Endothelial cell of umbilical vein (primary cell): ENCODE data around the gene ANKRD49. TPM values are rescaled to one million over a fixed set of nuclear protein-coding genes. Genes with fewer than 3 reads are reported as not detected.

Experiments used
- BruUV-seq: library from RNA; stranded (reverse); fragments of 400-500 nt; replicated peaks from 2 replicates; lab custom pipeline; 2021; lab: Mats Ljungman, UMichigan
- CTCF ChIA-PET: fragments of 300-600, 350-600 bp; sonication (Branson Sonifier 250); formaldehyde crosslinking; loops from one replicate; lab custom pipeline; 2021; ENCODE audit warnings: antibody characterized with exemption, inconsistent platforms; lab: Charles Lee
- POLR2A ChIA-PET: fragments of 300-600, 350-600 bp; sonication (Branson Sonifier 250); formaldehyde crosslinking; loops from one replicate; lab custom pipeline; 2021; ENCODE audit warnings: antibody characterized with exemption, inconsistent platforms; lab: Charles Lee
- DNase-seq: peaks from one replicate; pipeline ENCODE4 v3.0.0-alpha.2; 2011; ENCODE audit warnings: low read depth, low spot score
- FAIRE-seq: peaks from 2 replicates; lab custom pipeline; 2011; peaks lifted over from hg19 to GRCh38; lab: Jason Lieb, UNC
- H2AFZ ChIP-seq: 2 replicates; pipeline ENCODE4 v1.6.0; 2012; ENCODE audit warnings: low read depth, low read length, control low read depth, inconsistent platforms
- H3K27ac ChIP-seq: 2 replicates; pipeline ENCODE4 v1.5.1; 2011; ENCODE audit warnings: low read depth, mild to moderate bottlenecking, control low read depth, low read length, moderate library complexity; ENCODE audit not compliant: insufficient read depth
- H3K27me3 ChIP-seq, 2 experiments: 2 replicates each; pipeline versions ENCODE4 v1.6.0 to v1.6.1; 2011; ENCODE audit warnings: low read length in 2 of 2, mixed read lengths in 1 of 2; ENCODE audit not compliant: control insufficient read depth in 2 of 2, insufficient read depth in 2 of 2
- H3K36me3 ChIP-seq, 2 experiments: 2 replicates in 1 of 2; 3 replicates in 1 of 2; pipeline ENCODE4 v1.5.1; 2011; ENCODE audit warnings: low read length in 2 of 2, mild to moderate bottlenecking in 1 of 2, moderate library complexity in 1 of 2; ENCODE audit not compliant: control insufficient read depth in 2 of 2, insufficient read depth in 2 of 2; ENCODE audit errors: extremely low read depth in 1 of 2
- H3K4me1 ChIP-seq: 3 replicates; pipeline ENCODE4 v1.5.1; 2011; ENCODE audit warnings: mild to moderate bottlenecking, low read length; ENCODE audit not compliant: control insufficient read depth, insufficient read depth; ENCODE audit errors: extremely low read depth
- H3K4me2 ChIP-seq: 2 replicates; pipeline ENCODE4 v1.6.1; 2011; ENCODE audit warnings: low read length, control low read depth, mixed read lengths; ENCODE audit not compliant: insufficient read depth
- H3K4me3 ChIP-seq, 3 experiments: fragments of 200-600 bp in 1 of 3; sonication (generic), shearing (Covaris generic) in 1 of 3; replicated peaks in 1 of 3; 2 replicates each; pipeline ENCODE4 v1.5.1; 2011 to 2016; ENCODE audit warnings: control low read depth in 3 of 3, low read length in 3 of 3, mild to moderate bottlenecking in 2 of 3, inconsistent platforms in 1 of 3, low read depth in 1 of 3, moderate library complexity in 1 of 3; ENCODE audit not compliant: insufficient read depth in 1 of 3
- H3K79me2 ChIP-seq: 2 replicates; pipeline ENCODE4 v1.6.0; 2012; ENCODE audit warnings: low read length, inconsistent platforms; ENCODE audit not compliant: control insufficient read depth, insufficient read depth
- H3K9ac ChIP-seq: replicated peaks from 2 replicates; pipeline ENCODE3; 2011; ENCODE audit warnings: low read length, control low read depth; ENCODE audit not compliant: insufficient read depth; ENCODE audit errors: extremely low read depth
- H3K9me1 ChIP-seq: replicated peaks from 3 replicates; pipeline ENCODE4 v1.6.0; 2011; ENCODE audit warnings: mild to moderate bottlenecking, low read length; ENCODE audit not compliant: control insufficient read depth, insufficient read depth; ENCODE audit errors: extremely low read depth
- H3K9me3 ChIP-seq: replicated peaks from 2 replicates; pipeline ENCODE4 v1.5.1; 2012; ENCODE audit warnings: low read length, inconsistent platforms; ENCODE audit not compliant: control insufficient read depth, insufficient read depth
- H4K20me1 ChIP-seq: replicated peaks from 2 replicates; pipeline ENCODE3; 2011; ENCODE audit warnings: mild to moderate bottlenecking, low read length; ENCODE audit not compliant: control insufficient read depth, insufficient read depth; ENCODE audit errors: extremely low read depth
- CTCF ChIP-seq, 2 donors: IDR thresholded peaks; 1 replicate in 1 of 2; 2 replicates in 1 of 2; pipeline ENCODE4 v1.5.1; 2011; ENCODE audit warnings: low read length in 2 of 2, mild to moderate bottlenecking in 2 of 2, moderate library complexity in 2 of 2, control low read depth in 1 of 2, inconsistent platforms in 1 of 2, low read depth in 1 of 2; ENCODE audit not compliant: insufficient read depth in 1 of 2; ENCODE audit errors: extremely low read depth in 1 of 2
- EZH2 ChIP-seq: IDR thresholded peaks from 2 replicates; pipeline ENCODE4 v1.6.1; 2012; ENCODE audit warnings: borderline replicate concordance, low read depth, mild to moderate bottlenecking, moderate library complexity, low read length, inconsistent platforms; ENCODE audit not compliant: severe bottlenecking
- FOS ChIP-seq: IDR thresholded peaks from 2 replicates; pipeline ENCODE4 v1.6.1; 2011; ENCODE audit warnings: mild to moderate bottlenecking, low read length, moderate library complexity, borderline replicate concordance; ENCODE audit not compliant: insufficient read depth
- GATA2 ChIP-seq: IDR thresholded peaks from 2 replicates; pipeline ENCODE4 v1.7.0; 2011; ENCODE audit warnings: low read depth, mild to moderate bottlenecking, moderate library complexity, mixed read lengths, low read length; ENCODE audit not compliant: insufficient read length, insufficient read depth
- JUN ChIP-seq: IDR thresholded peaks from 2 replicates; pipeline ENCODE4 v1.6.1; 2011; ENCODE audit warnings: borderline replicate concordance, low read depth; ENCODE audit not compliant: insufficient read length, insufficient read depth
- MAX ChIP-seq: IDR thresholded peaks from 2 replicates; pipeline ENCODE4 v1.6.1; 2011; ENCODE audit not compliant: insufficient read depth, insufficient read length
- MYC ChIP-seq: IDR thresholded peaks from one replicate; pipeline ENCODE4 v1.6.1; 2011; ENCODE audit warnings: mild to moderate bottlenecking, low read depth, low read length
- POLR2A ChIP-seq: IDR thresholded peaks from 2 replicates; pipeline ENCODE4 v1.6.1; 2012; ENCODE audit warnings: low read depth, mild to moderate bottlenecking, control low read depth, low read length
- POLR2AphosphoS5 ChIP-seq: IDR thresholded peaks from 2 replicates; pipeline ENCODE4 v1.6.1; 2012; ENCODE audit warnings: low read depth, mild to moderate bottlenecking, control low read depth, low read length, moderate library complexity; ENCODE audit not compliant: insufficient read depth
- dilution Hi-C: fragments of 300-500 bp; cut with MboI; formaldehyde crosslinking; loops from one replicate; pipeline ENCODE4 v1.15.0; 2019; ENCODE audit warnings: low sequenced_read_pairs; ENCODE audit not compliant: extremely low pct_ligation_motif_present
- intact Hi-C: fragments of 100-400 bp; cut with micrococcal nuclease; formaldehyde crosslinking; loops from one replicate; pipeline ENCODE4 v1.10.0; 2022
- polyA plus RNA-seq, 4 experiments: library from polyadenylated mRNA; depleted of rRNA in 3 of 4; stranded (reverse) in 3 of 4; unstranded in 1 of 4; fragments of >200 nt; gene quantifications; 2 replicates each; pipeline versions ENCODE4 v1.2.1 to v1.2.3, GENCODE V29; 2011 to 2012; ENCODE audit warnings: missing spikeins in 1 of 4
- total RNA-seq: library from RNA; stranded (reverse); gene quantifications from 2 replicates; pipeline ENCODE4 v1.2.3, GENCODE V29; 2021

Gene ANKRD49
- total and polyA plus RNA-seq, 2 donors (not counting 3 experiments of a cell fraction or from before 2014, with no cell fraction given) = 6.0 to 7.6 TPM

DNA sequence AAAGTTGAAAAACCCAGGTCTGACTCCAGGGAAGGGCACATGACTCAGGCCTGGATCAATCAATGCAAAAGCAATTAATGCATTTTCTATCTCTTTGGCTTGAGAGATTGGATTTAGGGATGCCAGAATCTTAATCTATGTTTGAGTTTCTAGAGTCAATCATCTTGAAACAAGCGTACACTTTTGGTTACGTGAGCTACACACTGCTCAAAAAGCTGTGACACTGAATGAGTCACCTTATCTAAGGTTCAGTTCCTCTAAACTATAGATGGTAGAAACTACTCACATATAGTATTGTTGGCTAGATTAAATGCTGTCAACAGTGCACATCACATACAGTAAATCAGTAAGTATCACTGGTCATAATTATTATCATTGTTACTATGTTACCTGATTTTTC, 24.4 kb upstream of the ANKRD49 start:
- CTCF ChIA-PET = no interaction called here
- peaks cover 0 to 6% of the 10 kb centered on the region in 2 experiments for H3K36me3 ChIP-seq
- H4K20me1 ChIP-seq = no peaks in the 10 kb centered on the region
- DNase-seq = no peak
- H3K27me3 ChIP-seq = no peaks in the 10 kb centered on the region
- dilution Hi-C loops (no loop called here), intact Hi-C loops (no loop called here)
- no peaks in the 10 kb centered on the region for H3K4me1 ChIP-seq
- TF ChIP-seq MYC = no peak
- peak; percentile 12 for TF ChIP-seq JUN
- TF ChIP-seq POLR2AphosphoS5 = no peak
- no peak for TF ChIP-seq POLR2A
- TF ChIP-seq FOS = no peak
- no peak for TF ChIP-seq GATA2
- no peaks in the 10 kb centered on the region for H3K79me2 ChIP-seq
- H3K9me1 ChIP-seq = peaks cover 3% of the 10 kb centered on the region
- H2AFZ ChIP-seq = no peak overlapping the region
- POLR2A ChIA-PET = no interaction called here
- H3K27ac ChIP-seq = no peak overlapping the region
- no peaks in the 10 kb centered on the region for H3K9me3 ChIP-seq
- no peak overlapping the region for H3K4me2 ChIP-seq
- BruUV-seq = no TSS peak
- H3K9ac ChIP-seq = no peak overlapping the region
- no peak overlapping the region for H3K4me3 ChIP-seq
- no peak for FAIRE-seq

DNA sequence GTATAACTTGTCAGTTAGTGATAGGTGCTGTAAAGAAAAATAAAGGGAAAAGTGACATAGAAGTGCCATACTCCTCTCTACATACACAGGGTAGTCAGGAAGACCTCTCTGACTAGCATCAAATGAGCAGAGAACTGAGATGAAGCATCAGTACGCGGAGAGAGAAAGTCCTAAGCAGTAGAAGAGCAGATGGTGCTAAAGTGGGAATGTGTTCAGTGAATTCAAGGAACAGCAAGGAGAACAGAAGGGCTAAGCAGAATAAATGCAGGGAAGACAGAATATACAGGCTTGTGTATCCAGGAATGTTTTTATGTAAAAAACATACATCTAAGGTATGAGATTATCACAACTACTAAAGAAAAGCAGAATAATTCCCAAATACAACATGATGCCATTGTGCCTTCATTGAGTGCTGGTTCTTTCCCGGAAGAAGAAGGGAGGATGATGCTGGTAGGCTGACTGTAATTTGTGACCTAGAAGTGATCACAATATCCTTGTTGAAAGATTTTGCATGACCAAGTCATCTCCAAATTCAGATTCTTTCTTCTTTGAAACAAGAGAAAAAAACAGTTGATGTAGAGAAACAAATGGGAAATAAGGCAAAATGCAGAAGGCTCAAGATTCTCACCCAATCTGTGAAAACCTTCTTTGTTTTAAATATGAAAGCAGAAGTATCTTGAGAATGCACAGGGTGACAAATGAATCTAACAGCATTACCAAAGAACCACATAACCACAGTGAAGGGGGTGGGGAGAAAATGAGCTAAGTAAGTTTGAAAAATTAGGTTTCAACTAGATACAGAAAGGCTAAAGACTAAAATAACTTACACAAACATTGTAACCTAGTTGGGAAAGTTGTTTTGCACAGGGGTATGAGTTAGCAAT, 20.6 kb upstream of the ANKRD49 start:
- ChIA-PET CTCF (no interaction called here), POLR2A (no interaction called here)
- no peak for FAIRE-seq

More for the DNA sequence above, 20.6 kb upstream of the ANKRD49 start:
- no peak overlapping the region for H3K4me2 ChIP-seq
- H3K4me1 ChIP-seq = no peaks in the 10 kb centered on the region
- BruUV-seq = no TSS peak
- peaks cover 3% of the 10 kb centered on the region for H3K9me1 ChIP-seq
- intact Hi-C loops (no loop called here), dilution Hi-C loops (no loop called here)
- no peak overlapping the region for H3K9ac ChIP-seq
- no peak overlapping the region for H2AFZ ChIP-seq
- no peaks in the 10 kb centered on the region for H3K9me3 ChIP-seq
- no peaks in the 10 kb centered on the region for H4K20me1 ChIP-seq
- peaks cover 0 to 3% of the 10 kb centered on the region in 2 experiments for H3K36me3 ChIP-seq
- TF ChIP-seq GATA2 (no peak), EZH2 (no peak), MYC (no peak), POLR2A (no peak), JUN (no peak), MAX (no peak), POLR2AphosphoS5 (no peak), FOS (no peak), CTCF (IDR thresholded peaks at IDR 0.05; ENCODE audit: extremely low read depth in 1 of 2, insufficient read depth in 1 of 2, low read depth in 1 of 2, low read length in 2 of 2) (no peak)
- H3K79me2 ChIP-seq = no peaks in the 10 kb centered on the region
- no peaks in the 10 kb centered on the region for H3K27me3 ChIP-seq
- no peak overlapping the region for H3K4me3 ChIP-seq
- DNase-seq = no peak
- no peak overlapping the region for H3K27ac ChIP-seq
